ENCODE data around the gene DDX39B.

The DDX39B gene

DNA sequence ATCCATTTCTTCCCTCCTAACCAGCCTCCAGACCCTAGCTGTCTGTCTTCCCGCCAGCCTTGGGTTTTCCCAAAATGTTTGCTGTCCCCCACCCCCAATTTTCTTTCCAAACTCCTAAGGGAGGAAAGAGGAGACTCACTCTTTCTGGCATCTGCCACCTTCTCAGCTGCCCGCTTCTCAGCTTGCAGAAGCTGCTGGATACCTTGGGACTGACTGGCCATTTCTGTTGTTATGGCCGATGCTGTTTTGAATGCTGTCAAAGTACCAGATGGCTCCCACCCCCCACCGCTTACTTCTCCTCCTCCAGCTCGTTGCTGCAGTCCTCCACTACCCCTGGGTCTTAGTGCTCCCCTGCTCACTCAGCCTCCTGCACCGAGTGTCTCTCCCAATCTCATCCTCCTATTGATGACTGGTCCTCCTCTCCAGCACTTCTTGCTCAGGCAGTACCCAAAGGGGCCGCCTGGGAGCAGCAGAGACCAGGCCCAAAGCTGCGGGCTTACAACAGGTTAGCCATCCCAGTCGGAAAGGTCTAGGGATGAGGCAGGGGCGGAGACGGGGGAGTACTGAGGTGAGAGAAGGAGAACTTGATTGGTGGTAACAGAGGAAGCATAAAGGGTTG, 4.6 kb upstream of the DDX39B start, which contains the start of gene ATP6V1G2 (continued):
- TF ChIP-seq, protein P1, sequence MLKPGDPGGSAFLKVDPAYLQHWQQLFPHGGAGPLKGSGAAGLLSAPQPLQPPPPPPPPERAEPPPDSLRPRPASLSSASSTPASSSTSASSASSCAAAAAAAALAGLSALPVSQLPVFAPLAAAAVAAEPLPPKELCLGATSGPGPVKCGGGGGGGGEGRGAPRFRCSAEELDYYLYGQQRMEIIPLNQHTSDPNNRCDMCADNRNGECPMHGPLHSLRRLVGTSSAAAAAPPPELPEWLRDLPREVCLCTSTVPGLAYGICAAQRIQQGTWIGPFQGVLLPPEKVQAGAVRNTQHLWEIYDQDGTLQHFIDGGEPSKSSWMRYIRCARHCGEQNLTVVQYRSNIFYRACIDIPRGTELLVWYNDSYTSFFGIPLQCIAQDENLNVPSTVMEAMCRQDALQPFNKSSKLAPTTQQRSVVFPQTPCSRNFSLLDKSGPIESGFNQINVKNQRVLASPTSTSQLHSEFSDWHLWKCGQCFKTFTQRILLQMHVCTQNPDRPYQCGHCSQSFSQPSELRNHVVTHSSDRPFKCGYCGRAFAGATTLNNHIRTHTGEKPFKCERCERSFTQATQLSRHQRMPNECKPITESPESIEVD (tag by site-specific recombination; IDR thresholded peaks at IDR 0.05) = no peak
- TF ChIP-seq ZNF560 (tag by site-specific recombination; IDR thresholded peaks at IDR 0.05; ENCODE audit: borderline replicate concordance) = no peak
- TF ChIP-seq ZNF391 (tag by site-specific recombination; IDR thresholded peaks at IDR 0.05; ENCODE audit: borderline replicate concordance, low read depth) = no peak
- TF ChIP-seq KLF8 (tag by site-specific recombination; IDR thresholded peaks at IDR 0.05) = no peak; the same call in 1 of the 2 replicates
- no peak for TF ChIP-seq ZNF549 (tag by site-specific recombination; IDR thresholded peaks at IDR 0.05)
- TF ChIP-seq FEZF1 (tag by site-specific recombination; IDR thresholded peaks at IDR 0.05) = peak; percentile 72
- no peak for TF ChIP-seq ZNF776 (tag by site-specific recombination; IDR thresholded peaks at IDR 0.05; ENCODE audit: borderline replicate concordance)
- TF ChIP-seq EGR2 (tag by site-specific recombination; IDR thresholded peaks at IDR 0.05; ENCODE audit: low read depth) = peak; percentile 34
- TF ChIP-seq OSR2 (tag by site-specific recombination; IDR thresholded peaks at IDR 0.05) = no peak
- TF ChIP-seq ZNF175 (tag by site-specific recombination; IDR thresholded peaks at IDR 0.05) = no peak
- peak; percentile 8; the same call in 1 of the 2 replicates for TF ChIP-seq ZNF76 (tag by site-specific recombination; IDR thresholded peaks at IDR 0.05; ENCODE audit: borderline replicate concordance, low read depth)

DNA sequence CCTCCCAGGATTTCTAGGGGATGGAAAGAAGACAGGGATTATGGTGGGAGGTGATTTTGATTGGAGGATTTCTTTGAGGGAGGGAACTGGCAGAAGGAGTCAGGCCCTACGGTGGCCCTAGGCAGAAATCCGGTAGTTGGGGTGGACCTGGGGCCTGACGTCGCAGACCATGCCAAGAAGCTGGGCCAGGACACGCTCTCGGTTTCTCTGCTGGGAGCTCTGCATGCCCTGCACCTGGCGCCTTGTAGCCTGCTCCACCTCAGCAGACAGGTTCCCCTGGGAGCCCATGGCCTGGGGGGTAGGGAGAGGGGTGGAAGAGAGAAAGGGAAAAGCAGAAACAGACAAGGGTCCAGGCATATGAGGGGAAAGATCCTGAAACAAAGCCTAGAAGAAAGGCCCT, 3.5 kb upstream of the DDX39B start:
- H3K36me3 ChIP-seq (ENCODE audit: control insufficient read depth in 2 of 2, insufficient read depth in 1 of 2, low read length in 2 of 2) = peaks cover 16 to 32% of the 10 kb centered on the region in 2 experiments; a peak in 2 of 3 replicates
- no peak for TF ChIP-seq ZNF624 (tag by site-specific recombination; IDR thresholded peaks at IDR 0.05)
- no peak for TF ChIP-seq ZBTB7A (tag by site-specific recombination; IDR thresholded peaks at IDR 0.05; ENCODE audit: low read depth)
- TF ChIP-seq ZNF585B (tag by site-specific recombination; IDR thresholded peaks at IDR 0.05) = no peak
- no peak for TF ChIP-seq RBAK (tag by site-specific recombination; IDR thresholded peaks at IDR 0.05)
- peak; percentile 43 for TF ChIP-seq SP2 (tag by site-specific recombination; IDR thresholded peaks at IDR 0.05)
- H3K9me3 ChIP-seq (ENCODE audit: control insufficient read depth, insufficient read depth, low read depth, low read length) = no peaks in the 10 kb centered on the region
- H3K4me3 ChIP-seq (ENCODE audit: low read depth, low read length) = no peak overlapping the region
- peaks cover 2% of the 10 kb centered on the region; the same call in 1 of the 2 replicates for H3K4me1 ChIP-seq (ENCODE audit: control insufficient read depth, insufficient read depth, low read length)
- CTCF ChIA-PET = interaction anchor here (1.5 to 13.9 kb wide), 4 partner anchors 37 to 78 kb away, joined by 3 to 431 read pairs (median 35); partner anchors contain the start of genes LST1, LTB and NCR3
- no peak overlapping the region for H3K27ac ChIP-seq (ENCODE audit: extremely low read depth, low read depth, low read length)
- POLR2A ChIA-PET = interaction anchor here (0.6 to 3.1 kb wide), 2 partner anchors 129 to 282 kb away, joined by 4 to 20 read pairs; partner anchors contain the start of gene HSPA1B

DNA sequence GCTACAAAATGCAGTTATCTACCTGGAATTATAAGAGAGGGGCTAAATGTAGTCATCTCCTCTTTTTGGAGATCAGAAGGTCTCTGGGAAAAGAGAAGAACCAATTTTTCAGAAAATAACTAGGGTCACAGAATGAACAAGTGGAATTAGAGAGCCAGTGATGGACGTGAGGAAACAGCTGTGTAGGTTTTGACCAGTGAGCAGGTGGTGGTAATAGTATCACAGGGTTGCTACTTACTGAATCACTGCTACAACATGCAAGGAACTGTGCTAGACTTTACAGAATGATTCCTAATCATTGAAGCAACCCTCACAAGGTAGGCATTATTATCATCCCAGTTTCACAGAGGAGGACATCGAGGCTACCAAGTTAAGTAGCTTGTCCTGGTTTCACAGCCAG, 2.9 kb upstream of the DDX39B start:
- peaks cover 19 to 33% of the 10 kb centered on the region in 2 experiments for H3K36me3 ChIP-seq (ENCODE audit: control insufficient read depth in 2 of 2, insufficient read depth in 1 of 2, low read length in 2 of 2)
- H3K27ac ChIP-seq (ENCODE audit: extremely low read depth, low read depth, low read length) = no peak overlapping the region
- CTCF ChIA-PET = interaction anchor here (0.7 to 13.9 kb wide), 5 partner anchors 38 to 78 kb away, joined by 3 to 431 read pairs (median 5); partner anchors contain the start of genes LST1, LTB and NCR3
- H3K4me1 ChIP-seq (ENCODE audit: control insufficient read depth, insufficient read depth, low read length) = peaks cover 5% of the 10 kb centered on the region
- no peak overlapping the region for H3K4me3 ChIP-seq (ENCODE audit: low read depth, low read length)
- H3K9me3 ChIP-seq (ENCODE audit: control insufficient read depth, insufficient read depth, low read depth, low read length) = no peaks in the 10 kb centered on the region
- POLR2A ChIA-PET = interaction anchor here (3.1 kb wide), 1 partner anchor 283 kb away, joined by 20 read pairs; the partner anchor contains the start of gene HSPA1B
- TF ChIP-seq, protein P2, sequence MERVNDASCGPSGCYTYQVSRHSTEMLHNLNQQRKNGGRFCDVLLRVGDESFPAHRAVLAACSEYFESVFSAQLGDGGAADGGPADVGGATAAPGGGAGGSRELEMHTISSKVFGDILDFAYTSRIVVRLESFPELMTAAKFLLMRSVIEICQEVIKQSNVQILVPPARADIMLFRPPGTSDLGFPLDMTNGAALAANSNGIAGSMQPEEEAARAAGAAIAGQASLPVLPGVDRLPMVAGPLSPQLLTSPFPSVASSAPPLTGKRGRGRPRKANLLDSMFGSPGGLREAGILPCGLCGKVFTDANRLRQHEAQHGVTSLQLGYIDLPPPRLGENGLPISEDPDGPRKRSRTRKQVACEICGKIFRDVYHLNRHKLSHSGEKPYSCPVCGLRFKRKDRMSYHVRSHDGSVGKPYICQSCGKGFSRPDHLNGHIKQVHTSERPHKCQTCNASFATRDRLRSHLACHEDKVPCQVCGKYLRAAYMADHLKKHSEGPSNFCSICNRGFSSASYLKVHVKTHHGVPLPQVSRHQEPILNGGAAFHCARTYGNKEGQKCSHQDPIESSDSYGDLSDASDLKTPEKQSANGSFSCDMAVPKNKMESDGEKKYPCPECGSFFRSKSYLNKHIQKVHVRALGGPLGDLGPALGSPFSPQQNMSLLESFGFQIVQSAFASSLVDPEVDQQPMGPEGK (tag by site-specific recombination; IDR thresholded peaks at IDR 0.05) = no peak
- no peak for TF ChIP-seq ZBTB8A (tag by site-specific recombination; IDR thresholded peaks at IDR 0.05)
- TF ChIP-seq ZBTB7A (tag by site-specific recombination; IDR thresholded peaks at IDR 0.05; ENCODE audit: low read depth) = no peak
- no peak for TF ChIP-seq TCF7L2 (IDR thresholded peaks at IDR 0.05; ENCODE audit: borderline replicate concordance, low read depth, low read length)
- TF ChIP-seq, protein P3, sequence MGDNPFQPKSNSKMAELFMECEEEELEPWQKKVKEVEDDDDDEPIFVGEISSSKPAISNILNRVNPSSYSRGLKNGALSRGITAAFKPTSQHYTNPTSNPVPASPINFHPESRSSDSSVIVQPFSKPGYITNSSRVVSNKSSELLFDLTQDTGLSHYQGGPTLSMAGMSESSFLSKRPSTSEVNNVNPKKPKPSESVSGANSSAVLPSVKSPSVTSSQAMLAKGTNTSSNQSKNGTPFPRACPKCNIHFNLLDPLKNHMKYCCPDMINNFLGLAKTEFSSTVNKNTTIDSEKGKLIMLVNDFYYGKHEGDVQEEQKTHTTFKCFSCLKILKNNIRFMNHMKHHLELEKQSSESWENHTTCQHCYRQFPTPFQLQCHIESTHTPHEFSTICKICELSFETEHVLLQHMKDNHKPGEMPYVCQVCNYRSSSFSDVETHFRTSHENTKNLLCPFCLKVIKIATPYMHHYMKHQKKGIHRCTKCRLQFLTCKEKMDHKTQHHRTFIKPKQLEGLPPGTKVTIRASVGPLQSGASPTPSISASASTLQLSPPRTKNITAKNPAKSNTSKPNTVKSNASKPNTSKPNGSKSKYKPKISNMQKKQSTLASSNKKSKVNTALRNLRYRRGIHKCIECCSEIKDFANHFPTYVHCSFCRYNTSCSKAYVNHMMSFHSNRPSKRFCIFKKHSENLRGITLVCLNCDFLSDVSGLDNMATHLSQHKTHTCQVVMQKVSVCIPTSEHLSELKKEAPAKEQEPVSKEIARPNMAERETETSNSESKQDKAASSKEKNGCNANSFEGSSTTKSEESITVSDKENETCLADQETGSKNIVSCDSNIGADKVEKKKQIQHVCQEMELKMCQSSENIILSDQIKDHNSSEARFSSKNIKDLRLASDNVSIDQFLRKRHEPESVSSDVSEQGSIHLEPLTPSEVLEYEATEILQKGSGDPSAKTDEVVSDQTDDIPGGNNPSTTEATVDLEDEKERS (tag by site-specific recombination; IDR thresholded peaks at IDR 0.05) = no peak
- TF ChIP-seq, protein P4, sequence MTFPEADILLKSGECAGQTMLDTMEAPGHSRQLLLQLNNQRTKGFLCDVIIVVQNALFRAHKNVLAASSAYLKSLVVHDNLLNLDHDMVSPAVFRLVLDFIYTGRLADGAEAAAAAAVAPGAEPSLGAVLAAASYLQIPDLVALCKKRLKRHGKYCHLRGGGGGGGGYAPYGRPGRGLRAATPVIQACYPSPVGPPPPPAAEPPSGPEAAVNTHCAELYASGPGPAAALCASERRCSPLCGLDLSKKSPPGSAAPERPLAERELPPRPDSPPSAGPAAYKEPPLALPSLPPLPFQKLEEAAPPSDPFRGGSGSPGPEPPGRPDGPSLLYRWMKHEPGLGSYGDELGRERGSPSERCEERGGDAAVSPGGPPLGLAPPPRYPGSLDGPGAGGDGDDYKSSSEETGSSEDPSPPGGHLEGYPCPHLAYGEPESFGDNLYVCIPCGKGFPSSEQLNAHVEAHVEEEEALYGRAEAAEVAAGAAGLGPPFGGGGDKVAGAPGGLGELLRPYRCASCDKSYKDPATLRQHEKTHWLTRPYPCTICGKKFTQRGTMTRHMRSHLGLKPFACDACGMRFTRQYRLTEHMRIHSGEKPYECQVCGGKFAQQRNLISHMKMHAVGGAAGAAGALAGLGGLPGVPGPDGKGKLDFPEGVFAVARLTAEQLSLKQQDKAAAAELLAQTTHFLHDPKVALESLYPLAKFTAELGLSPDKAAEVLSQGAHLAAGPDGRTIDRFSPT (tag by site-specific recombination; IDR thresholded peaks at IDR 0.05) = no peak
- no peak for TF ChIP-seq ZNF624 (tag by site-specific recombination; IDR thresholded peaks at IDR 0.05)
- no peak for TF ChIP-seq ZNF776 (tag by site-specific recombination; IDR thresholded peaks at IDR 0.05; ENCODE audit: borderline replicate concordance)
